ENCODE results near the gene FLAD1.
A peak's percentile ranks its signal among the peaks of the same experiment; 100 is the strongest.

DNA sequence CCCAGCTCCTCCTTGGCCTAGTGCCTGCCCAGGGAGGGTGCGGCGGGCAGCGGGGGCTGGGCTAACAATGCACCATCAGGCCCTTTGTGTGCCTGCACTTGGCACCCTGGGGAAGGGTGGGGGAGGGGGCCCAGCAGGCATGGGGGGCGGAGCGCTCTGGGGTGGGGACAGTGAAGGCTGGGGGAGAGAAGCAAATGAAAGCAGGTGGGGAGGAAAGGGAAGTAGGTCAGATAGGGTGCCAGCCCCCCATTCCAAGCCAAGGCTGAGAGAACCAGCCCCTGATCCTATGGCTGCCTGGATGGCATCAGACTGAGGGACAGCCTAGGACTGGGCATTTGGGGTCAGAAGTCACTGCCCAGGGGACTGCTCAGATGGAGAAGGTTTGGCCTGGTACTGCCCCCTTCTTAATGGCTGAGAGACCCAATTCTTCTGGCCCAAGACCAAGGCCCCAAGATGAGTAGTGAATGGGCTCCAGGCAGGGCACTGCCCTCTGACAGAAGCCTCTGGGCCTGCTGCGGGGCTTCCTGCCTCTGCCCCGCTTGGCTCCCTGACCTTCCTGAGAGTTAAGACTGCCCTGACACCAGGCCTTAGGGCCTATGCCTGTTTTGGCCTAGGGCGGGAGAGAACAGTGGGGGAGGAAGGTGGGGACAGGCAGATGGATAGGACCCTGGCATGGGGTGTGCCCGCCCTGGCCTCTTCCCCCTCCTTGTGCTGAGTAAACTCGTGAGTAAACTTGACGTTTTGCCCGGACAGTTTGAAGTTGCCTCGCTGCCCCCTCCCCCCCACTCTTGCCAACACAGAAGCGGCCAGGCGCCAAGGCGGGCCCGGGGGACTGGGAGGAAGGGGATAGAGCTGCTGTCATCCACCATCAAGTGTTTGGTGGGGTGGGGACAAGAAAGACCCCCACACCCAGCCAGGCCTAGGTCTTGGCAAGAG, 22.2 kb downstream of the FLAD1 start:
- TF ChIP-seq, protein P1, sequence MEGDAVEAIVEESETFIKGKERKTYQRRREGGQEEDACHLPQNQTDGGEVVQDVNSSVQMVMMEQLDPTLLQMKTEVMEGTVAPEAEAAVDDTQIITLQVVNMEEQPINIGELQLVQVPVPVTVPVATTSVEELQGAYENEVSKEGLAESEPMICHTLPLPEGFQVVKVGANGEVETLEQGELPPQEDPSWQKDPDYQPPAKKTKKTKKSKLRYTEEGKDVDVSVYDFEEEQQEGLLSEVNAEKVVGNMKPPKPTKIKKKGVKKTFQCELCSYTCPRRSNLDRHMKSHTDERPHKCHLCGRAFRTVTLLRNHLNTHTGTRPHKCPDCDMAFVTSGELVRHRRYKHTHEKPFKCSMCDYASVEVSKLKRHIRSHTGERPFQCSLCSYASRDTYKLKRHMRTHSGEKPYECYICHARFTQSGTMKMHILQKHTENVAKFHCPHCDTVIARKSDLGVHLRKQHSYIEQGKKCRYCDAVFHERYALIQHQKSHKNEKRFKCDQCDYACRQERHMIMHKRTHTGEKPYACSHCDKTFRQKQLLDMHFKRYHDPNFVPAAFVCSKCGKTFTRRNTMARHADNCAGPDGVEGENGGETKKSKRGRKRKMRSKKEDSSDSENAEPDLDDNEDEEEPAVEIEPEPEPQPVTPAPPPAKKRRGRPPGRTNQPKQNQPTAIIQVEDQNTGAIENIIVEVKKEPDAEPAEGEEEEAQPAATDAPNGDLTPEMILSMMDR (IDR thresholded peaks at IDR 0.05), result no peak
- TF ChIP-seq POLR2A (IDR thresholded peaks at IDR 0.05) (no peak), POLR2AphosphoS5 (IDR thresholded peaks at IDR 0.05; ENCODE audit: insufficient read depth in 1 of 2, low read depth in 1 of 2) (peak in 1 of 2 donors; percentile 55)
